GM18858 (cell line): ENCODE data around the gene FRMD1.

Experiments
- ATAC-seq: cut with Tn5 transposase; IDR thresholded peaks from one replicate; pipeline ENCODE4 v1.9.1; 2021; ENCODE audit not compliant: unreplicated experiment

FRMD1 gene

DNA sequence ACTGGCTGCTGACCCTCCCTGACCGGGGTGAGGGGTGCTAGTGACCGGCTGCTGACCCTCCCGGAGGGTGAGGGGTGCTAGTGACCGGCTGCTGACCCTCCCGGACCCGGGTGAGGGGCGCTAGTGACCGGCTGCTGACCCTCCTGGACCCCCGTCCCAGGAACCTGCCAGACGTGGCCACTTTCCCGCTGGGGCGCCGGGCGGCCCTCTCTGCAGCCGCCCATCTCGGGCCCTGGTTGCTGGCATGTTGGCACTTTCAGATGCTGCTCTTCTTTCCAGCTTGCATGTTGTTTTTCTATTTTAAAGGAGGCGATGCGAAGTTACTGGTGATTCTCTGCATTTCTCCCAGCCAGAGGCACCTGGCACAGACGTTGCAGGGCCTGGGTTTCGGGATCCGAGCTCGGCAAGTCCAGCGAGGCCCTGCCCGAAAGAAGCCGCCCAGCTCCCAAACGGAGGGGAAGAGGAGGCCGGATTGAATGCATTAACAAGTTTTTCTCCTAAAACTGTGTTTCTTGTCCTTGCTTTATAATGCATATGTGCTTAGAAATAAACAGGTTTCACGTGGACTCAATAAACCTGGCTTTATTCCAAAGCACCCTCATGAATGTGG, 34.4 kb downstream of the FRMD1 start:
- ATAC-seq = no peak

DNA sequence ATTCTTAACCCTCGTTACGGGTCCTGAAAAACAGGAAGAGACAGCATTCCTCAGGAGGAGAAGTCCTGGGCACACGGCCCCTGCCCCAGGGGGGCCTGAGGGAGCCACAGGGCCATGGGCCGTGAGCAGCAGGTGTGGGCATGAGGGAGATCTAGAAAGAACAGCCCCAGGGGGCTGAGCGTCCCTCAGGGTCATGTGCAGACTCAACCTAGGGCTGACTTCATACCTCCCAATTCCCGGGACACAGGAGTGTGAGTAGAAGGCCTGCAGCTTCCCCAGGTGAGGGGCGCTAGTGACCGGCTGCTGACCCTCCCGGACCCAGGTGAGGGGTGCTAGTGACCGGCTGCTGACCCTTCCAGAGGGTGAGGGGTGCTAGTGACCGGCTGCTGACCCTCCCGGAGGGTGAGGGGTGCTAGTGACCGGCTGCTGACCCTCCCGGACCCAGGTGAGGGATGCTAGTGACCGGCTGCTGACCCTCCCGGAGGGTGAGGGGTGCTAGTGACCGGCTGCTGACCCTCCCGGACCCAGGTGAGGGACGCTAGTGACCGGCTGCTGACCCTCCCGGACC, 35.1 kb downstream of the FRMD1 start:
- ATAC-seq = no peak

DNA sequence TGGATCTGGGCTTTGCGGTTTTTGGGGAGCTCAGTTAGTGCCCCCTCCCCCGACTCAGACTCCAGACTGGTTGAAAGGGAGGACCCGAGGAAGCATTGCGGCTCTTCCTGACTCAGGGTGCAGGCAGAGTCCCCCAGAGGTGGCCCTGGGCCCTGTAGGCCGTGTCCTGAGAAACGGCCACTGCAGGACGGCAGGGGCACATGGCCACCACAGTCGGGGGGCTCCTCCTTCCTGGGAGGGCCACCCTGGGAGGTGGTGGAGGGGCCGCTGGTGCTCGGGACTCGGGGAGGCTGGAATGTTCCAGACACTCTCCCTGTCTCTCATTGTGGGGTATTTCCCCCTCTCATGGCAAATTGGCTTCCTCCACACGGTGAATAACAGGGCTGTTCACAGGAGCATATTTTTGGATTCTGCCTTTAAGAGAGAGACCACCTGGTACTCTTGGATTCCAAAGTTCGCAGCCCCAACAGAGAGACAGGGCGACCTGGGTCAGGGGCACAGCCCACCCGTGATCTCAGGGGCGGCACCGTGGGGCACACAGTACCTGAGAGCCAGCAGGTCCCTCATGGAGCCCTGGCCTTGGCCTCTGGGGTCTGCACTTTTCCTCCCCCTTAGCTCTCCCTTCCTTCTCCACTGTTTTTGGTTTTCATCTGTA, 35.7 kb downstream of the FRMD1 start:
- ATAC-seq = no peak

DNA sequence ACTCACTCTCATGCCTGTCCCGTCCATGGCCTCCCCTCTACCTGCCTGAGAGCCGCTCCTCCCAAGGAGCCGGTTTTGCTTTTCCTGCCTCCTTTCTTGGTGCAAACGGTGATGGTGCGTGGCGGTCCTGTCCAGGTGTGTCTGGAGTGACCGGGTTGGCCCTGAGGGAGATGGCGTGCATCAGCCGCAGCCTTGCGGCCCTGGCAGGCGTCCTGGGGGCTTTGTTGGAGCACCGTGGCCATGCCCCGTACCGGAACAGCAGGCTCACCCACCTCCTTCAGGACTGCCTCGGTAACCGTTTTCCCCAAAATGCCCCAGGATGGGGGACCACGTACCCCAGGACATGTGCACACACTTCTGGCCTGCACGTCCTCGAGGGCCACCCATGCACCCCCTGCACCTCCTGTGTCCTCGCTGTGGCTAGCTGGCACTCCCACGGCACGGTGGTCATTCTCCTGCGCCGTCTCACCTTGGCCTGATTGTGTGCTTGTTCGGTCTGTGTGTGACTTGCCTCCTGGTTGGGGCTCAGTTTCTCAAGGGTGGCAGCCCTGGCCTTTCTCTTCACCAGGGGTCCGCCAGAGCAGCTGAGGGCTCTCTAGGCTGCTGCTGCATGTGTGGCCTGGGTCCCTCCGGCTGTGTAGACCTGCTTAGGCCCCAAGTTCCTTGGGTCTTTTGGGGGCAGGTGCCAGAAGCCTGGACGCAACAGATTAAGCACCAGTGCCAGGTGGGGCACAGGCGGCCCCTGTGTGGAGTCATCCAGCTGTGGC, 36.4 kb downstream of the FRMD1 start:
- no peak for ATAC-seq

DNA sequence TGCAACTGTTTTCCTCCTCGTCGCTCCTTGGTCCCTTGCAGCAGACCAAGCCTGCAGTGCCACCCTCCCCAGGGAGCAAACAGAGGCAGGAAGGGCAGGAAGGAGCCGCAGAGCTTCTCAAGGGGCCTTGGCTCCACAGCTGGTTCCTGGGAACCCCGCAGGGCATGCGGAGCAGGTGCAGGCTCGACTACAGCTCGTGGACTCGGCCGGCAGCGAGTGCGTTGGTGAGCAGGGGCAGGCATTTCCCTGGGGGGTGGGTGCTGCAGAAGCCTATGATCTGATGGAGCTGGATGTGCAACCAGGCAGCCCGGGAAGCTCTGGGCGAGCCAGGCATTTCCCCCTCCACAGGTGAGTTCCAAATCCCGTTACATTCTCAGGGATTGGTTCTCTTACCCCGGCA, 37.1 kb downstream of the FRMD1 start:
- no peak for ATAC-seq

DNA sequence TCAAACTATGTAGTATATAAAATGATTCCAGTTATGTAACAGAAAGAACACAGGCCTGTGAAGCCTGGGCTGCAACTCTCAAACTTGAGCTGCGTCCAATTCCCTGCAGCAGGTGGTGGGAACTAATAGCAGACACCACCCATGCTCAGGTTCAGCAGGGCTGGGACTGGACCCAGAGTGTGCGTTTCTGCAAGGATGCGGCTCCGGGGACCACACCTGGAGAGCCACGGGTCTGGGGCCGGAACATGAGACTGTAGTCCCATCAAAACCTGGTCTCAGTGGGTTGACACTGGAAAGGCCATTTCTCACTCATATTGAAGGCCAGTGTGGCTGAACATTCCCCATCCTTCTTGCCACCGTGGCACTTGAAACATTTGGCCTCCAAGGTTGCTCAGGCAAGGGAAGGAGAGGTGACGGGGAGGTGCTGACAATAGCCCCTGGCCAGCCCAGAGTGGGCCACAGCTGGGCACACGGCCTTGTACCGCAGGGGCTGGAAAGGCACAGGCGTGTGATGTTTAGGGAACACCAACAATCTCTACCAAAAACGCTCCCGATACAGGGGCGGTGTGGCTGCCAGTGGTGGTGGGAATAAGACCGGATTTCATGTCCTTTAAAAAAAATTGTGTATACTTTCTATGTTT, 38.0 kb downstream of the FRMD1 start:
- no peak for ATAC-seq

DNA sequence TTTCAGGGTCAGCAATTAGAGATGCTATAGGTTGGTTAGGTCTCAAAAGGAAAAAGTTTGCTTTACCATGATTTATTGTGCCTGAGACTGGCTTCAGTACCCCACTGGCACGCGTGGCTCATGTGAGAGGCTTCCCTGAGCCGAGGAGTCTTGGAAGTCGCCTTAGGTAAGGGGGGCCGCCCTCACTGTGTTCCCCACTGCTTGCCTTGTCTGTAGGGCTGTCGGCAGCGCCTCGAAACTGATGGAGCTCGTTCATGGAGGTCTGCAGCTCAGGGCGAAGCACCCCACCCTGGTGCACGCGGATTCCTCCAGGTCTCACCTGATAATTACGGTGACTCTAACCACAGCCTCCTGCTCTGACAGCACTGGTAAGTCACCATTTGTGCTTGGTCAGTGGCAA, 39.2 kb downstream of the FRMD1 start:
- no peak for ATAC-seq

DNA sequence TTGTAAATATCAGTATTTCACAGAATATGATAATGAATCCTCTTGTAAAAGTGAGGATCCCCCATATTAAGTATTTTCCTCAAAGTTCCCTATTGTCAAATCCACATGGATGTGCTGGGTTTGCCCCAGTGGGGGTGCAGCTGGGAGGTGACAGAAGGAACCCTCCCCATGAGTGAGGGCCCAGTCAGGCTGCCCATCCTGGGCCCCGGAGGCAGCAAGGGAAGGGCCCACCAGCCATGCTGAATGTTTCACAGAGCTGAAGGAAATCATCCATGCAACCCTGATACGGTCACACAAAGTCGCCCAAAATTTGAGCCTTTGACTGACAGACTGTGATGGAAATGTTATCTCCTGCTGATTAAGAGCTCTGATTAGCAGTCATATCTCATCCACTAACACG, 39.7 kb downstream of the FRMD1 start:
- no peak for ATAC-seq

DNA sequence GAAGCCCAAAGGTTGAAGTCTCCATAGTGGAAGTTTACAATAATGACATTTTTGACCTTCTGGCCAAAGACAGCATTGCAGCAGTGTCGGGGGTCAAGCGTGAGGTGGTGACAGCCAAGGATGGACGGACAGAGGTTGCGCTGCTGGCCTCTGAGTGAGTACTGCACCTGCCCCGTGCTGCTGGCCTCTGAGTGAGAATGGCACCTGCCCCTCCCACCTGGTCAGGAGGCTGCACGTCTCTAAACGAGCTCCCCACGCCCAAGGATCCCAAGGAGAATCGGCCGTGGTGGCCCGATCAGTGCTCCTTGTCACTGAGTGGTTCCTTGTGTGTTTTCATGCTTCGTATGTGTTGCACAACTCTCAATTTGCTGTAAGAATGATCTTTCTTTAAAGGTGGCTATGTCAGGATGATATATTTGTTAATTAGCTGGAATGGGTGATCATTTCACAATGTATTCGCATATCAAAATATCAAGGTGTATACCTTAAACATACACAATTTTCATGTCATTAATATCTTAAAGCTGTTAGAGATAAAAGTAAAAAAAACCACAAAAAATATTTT, 40.4 kb downstream of the FRMD1 start:
- ATAC-seq = no peak

DNA sequence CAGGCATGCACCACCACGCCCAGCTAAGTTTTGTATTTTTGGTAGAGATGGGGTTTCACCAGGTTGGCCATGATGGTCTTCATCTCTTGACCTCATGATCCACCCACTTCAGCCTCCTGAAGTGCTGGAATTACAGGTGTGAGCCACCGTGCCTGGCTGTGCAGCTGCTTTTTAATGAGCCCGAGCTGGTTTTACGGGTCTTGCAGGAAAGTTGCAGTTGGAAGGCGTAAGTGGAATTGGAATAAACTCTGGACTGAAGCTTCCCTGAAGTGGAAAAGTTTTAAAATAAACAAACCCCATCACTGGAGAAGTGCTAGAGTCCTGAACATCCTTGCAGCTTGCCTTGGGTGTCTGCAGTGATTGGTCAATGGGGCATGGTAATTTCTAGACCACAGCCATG, 41.2 kb downstream of the FRMD1 start:
- no peak for ATAC-seq

DNA sequence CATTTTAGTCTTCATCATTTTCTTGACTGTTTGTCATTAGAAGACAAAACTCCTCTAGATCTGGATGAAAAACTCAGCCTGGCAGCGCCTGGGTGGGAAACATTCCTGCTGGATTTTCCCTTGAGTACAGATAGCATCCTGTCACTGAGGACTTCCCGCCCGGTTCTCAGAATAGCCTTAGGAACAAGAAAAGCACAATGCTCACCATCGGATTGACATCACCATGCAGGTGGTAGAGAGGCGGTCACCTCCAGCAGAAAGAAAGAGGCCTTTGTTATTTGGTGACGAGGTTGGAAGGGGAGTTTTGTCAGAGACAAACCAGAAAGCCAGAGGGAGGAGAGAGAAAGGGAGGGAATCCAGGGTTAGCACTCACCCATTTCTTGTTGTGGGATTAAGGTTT, 41.8 kb downstream of the FRMD1 start:
- ATAC-seq = no peak

DNA sequence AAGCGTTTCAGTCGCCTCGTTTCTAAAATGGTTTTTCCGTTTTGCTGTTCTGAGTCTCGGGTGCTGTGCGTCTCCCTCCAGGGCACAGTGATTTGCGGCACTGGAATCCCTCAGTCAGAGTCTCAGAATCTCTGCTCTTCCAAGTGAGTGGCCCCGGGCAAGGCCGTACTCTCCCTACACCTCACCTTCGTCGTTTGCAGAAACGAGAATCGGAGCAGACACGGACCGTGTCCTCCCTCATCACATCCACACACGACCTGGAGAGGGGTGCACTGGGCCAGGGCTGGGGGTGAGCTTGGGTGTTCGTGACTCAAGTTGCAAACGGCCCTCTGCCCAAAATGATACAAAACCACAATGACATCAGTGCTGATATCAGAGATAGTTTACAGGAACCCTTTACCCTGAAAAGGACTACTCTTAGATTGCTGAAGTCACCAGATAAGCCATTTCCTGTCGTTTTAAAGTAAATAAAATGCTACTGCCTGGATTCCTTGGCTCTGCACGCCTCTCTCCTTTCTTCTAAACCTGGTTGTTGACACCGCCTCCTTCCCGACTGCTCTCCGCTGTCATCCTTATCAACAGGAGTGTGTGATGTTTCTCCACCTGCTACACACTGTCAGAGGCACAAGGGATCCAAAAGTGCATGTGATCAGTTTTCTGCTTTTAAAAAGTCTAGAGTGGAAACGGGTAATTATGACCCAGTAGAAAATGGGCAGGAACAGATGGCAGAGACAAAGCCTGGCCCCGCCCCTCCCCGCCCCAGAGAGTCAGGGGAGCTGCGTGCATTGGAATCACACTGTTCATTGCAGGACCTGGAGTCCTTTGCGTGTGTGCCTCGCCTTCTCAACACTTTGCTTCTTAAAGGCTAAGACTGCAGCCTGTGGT, 43.1 kb downstream of the FRMD1 start:
- no peak for ATAC-seq

DNA sequence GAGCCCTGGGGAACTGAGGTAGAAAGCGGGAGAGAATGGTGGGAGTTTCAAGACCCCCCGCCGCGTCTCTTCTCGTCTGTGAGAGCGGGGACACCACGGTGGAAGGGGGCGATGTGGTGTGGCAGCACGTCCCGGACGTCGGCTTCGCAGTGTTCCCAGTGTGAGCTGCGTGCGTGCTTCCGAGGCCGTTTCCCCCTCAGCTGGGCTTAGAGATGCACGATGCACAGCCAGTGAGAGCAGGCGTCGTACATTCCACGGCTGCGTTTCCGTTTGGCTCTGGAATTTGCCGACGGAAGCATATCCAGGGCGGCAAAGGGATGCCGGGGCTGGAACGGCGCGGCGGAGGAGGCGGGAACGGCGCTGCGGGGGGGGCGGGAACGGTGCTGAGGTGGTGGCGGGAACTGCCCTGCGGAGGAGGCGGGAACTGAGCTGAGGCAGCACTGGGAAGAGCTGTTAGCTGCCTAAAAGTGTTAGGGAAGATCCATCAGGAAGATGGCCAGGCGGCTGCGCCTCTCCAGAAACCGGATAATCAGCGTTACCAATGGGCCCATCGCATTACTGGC, 43.8 kb downstream of the FRMD1 start:
- ATAC-seq = no peak

DNA sequence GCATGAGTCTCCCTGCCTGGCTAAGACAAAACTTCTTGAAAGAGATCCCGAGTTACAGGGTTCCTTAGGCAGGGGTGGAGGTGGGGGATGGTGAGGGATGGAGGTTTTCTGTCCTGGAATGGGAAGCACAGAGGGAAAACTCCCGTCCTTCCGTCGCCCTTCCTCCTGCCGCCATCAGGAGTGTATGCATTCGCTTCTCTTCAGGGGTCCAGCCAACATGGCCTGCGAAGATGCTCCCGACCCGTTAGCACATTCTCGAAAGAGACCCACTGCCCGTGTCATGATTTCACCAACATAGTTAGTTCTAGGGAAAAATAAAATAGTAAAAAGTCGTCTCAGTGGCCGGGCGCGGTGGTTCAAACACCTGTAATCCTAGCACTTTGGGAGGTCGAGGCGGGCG, 44.5 kb downstream of the FRMD1 start:
- no peak for ATAC-seq

DNA sequence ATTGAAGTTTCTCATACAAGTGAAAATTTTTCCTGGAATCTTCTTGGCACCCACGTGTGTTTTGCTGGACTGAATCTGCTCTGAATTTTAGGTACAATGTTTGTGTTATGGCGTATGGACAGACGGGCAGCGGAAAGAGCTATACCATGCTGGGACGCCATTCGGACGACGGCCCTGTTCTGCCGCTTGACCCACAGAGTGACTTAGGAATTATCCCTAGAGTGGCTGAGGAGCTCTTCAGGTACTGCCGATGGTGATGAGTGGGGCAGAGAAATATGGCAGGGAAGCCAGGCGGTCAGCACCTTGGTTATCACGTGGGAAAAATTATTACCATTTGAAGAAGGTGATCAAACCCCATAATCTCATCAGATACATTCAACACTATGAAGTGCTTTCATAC, 45.2 kb downstream of the FRMD1 start:
- no peak for ATAC-seq

DNA sequence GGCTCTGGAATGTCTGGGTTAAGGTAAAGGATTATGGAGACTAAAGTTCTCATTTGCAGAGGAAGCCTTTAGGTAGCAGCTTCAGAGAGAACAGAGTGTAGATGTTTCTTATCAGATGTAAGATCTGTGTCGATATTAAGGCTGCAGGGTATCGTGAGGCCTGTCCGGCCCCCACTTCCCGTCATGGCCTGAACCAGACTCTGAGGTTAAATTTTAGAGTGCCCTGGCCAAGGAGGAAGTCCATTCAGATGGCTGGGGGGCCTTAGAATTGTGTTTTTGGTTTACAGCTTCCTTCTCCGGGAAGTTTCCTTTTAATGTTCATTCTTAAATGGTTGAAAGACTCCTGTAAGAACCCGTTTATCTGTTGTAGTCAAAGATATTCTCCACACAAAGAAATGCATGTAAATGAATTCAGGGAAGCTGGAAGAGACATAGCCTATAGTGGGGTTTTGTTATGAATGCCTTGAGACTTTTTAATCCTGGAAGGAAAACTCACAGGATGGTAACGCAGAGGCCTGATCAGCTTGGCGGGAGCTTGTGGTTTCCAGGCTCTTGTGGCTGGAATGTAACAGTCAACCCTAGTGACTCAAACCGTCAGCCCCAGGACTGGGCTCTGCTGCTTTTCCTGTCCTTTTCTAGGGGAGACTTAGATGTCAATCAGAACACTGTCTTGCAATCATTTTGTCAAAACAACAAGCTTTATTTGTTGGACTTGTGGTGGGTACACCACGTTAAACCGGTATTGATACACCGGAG, 46.8 kb downstream of the FRMD1 start:
- no peak for ATAC-seq

DNA sequence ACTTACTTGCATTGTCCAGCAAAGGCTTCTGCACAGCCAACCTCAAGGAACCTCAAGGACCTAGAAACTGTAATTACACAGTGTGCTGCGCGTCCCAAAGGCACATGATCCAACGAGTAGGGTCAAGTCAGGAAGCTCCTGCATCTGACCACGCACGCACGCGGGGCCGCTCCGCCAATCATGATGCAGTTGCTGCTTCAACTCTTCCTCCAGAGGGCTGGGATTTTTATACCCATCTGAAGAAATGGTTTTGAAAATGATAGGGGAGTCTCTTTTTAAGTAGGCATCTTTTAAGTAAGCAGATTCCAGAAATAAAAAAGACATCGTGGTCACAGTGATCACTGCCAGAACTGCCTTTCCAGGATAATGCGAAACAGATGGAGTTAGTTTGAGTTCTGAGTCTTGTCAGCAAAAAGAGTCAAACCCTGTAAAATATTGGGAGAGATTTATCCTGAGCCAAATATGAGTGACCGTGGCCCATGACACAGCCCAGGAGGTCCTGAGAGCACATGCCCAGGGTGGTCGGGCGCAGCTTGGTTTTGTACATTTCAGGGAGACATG, 47.5 kb downstream of the FRMD1 start:
- no peak for ATAC-seq

DNA sequence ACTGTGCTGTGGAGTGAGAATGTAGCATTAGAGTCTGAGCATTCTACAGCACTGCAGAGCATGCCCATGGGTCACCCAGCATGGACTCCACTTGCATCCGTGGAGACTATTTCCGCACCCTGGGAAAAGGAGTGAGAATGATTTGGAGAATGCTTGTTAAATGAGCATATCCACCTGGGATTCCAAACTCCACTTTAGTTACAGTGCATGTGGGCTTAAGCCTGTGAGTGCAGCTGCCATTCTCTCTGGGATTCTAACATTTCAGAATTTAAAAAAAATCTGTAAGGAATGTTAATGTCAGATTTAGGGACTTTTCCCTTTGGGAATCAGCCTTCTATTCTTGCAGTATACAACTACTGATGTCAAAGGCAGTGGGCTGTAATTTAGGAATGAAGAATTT, 48.1 kb downstream of the FRMD1 start:
- no peak for ATAC-seq

DNA sequence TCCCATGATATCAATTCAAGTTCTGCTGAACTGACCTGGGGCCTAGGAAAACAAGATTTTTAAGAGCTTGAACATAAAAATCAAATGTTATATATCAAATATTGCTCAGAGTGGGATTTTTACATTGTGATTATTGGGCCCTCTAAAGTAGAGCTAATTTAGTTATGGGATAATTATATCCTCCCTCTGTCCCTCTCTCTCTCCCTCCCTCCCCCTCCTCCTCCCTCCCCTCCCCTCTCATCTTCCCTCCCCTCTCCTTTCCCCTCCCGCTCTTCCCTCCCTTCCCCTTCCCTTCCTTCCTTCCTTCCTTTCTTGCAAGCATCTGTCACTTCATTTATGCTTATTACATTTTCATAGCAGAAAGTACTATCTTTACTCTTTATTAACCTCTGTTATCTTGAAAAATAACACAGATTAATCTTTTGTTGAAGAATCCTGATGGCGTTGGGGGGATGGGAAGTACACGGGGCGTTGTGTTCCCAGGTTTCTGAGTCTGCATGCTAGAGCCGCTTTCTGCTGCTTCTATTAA, 48.7 kb downstream of the FRMD1 start:
- no peak for ATAC-seq
